Hepatocyte (in vitro differentiated cells): ENCODE measurements around the gene SRP14. TPM values are rescaled to one million over a fixed set of nuclear protein-coding genes. Genes with fewer than 3 reads are reported as not detected.

Experiments used
- DNase-seq: peaks from one replicate; pipeline ENCODE4 v3.0.0-alpha.2; 2016; ENCODE audit warnings: low spot score
- H2AFZ ChIP-seq: fragments of 200-600 bp; sonication (generic); 2 replicates; pipeline ENCODE4 v1.6.0; 2016; ENCODE audit warnings: antibody characterized with exemption, mild to moderate bottlenecking
- H3K27ac ChIP-seq: fragments of 200-600 bp; sonication (generic); 2 replicates; pipeline ENCODE4 v1.5.1; 2016; ENCODE audit warnings: mild to moderate bottlenecking
- H3K27me3 ChIP-seq: fragments of 200-600 bp; sonication (generic); 2 replicates; pipeline ENCODE4 v1.6.1; 2016
- H3K36me3 ChIP-seq: fragments of 200-600 bp; sonication (generic); replicated peaks from 2 replicates; pipeline ENCODE4 v1.5.1; 2016; ENCODE audit warnings: low read depth; ENCODE audit not compliant: insufficient read depth
- H3K4me1 ChIP-seq: fragments of 200-600 bp; sonication (generic); 2 replicates; pipeline ENCODE4 v1.5.1; 2016; ENCODE audit warnings: mild to moderate bottlenecking, moderate library complexity; ENCODE audit not compliant: insufficient read depth
- H3K4me2 ChIP-seq: fragments of 200-600 bp; sonication (generic); 2 replicates; pipeline ENCODE4 v1.6.0; 2016
- H3K4me3 ChIP-seq: fragments of 200-600 bp; sonication (generic); 2 replicates; pipeline ENCODE4 v1.5.1; 2016; ENCODE audit warnings: mild to moderate bottlenecking
- H3K79me2 ChIP-seq: fragments of 200-600 bp; sonication (generic); 2 replicates; pipeline ENCODE4 v1.6.0; 2017; ENCODE audit warnings: mild to moderate bottlenecking
- H3K9me2 ChIP-seq: fragments of 200-600 bp; sonication (generic); replicated peaks from 2 replicates; pipeline ENCODE4 v1.6.0; 2017; ENCODE audit warnings: mild to moderate bottlenecking; ENCODE audit not compliant: insufficient read depth
- H3K9me3 ChIP-seq: fragments of 200-600 bp; sonication (generic); 2 replicates; pipeline ENCODE4 v1.5.1; 2016; ENCODE audit warnings: low read depth, mild to moderate bottlenecking
- H4K20me1 ChIP-seq: fragments of 200-600 bp; sonication (generic); 2 replicates; pipeline ENCODE4 v1.6.0; 2016; ENCODE audit warnings: mild to moderate bottlenecking; ENCODE audit not compliant: insufficient read depth, poor library complexity, severe bottlenecking
- EZH2 ChIP-seq: fragments of 200-600 bp; sonication (generic); IDR thresholded peaks from 2 replicates; pipeline ENCODE4 v1.6.1; 2016; ENCODE audit warnings: antibody characterized with exemption, mild to moderate bottlenecking, borderline replicate concordance
- EZH2phosphoT487 ChIP-seq: fragments of 200-600 bp; sonication (generic); IDR thresholded peaks from one replicate; pipeline ENCODE4 v1.6.1; 2018; ENCODE audit warnings: antibody characterized with exemption, mild to moderate bottlenecking, low read depth, moderate library complexity; ENCODE audit not compliant: unreplicated experiment, severe bottlenecking
- WGBS: methylation state at CpG from one replicate; pipeline ENCODE4 v1.1.6; 2016; ENCODE audit warnings: low lambda C conversion rate; ENCODE audit errors: missing lambda C conversion rate; 5-methylcytosine and 5-hydroxymethylcytosine counted together
- polyA plus RNA-seq: library from polyadenylated mRNA; unstranded; fragments of >200 nt; fragmentation: Nextera tagmentation; extraction: Ambion mirVana; gene quantifications from 2 replicates; pipeline ENCODE4 v1.2.1, GENCODE V29; 2016
- total RNA-seq: library from RNA; depleted of rRNA; stranded (reverse); fragments of >200 nt; gene quantifications from 2 replicates; pipeline ENCODE4 v1.2.3, GENCODE V29; 2014
- TF ChIP-seq, protein P1 (sequence below): fragments of 200-600 bp; sonication (generic); IDR thresholded peaks from 2 replicates; pipeline ENCODE4 v1.5.1; 2016; ENCODE audit warnings: antibody characterized with exemption, mild to moderate bottlenecking; ENCODE audit not compliant: poor library complexity

Gene SRP14
- total and polyA plus RNA-seq, 2 experiments from 2014 or later, result 219 to 827 TPM

DNA sequence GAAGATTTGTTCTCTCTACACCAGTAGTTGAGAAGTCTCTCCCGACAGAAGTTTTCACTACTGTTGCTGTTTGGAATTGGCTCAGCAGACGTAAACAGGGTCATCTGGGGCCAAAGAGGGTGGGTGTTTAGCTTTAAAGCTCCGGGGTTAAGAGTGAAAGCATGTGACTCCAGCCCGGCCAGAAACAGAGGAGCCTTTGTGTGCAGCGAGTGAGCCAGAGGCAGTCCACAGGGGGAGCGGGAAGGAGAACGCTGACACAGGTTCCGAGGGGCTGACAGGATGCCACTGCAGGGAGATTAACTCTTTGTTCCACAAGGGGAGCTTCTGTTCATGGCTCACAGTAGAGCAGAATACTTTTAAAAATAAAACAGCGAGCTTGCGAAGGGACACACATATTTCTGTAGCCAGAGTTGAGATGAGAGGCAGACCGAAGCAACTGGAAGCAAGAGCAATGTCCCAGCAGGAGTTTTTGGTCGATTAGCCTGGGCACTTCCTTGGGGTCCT is 42.8 kb upstream of the SRP14 start:
- Histone ChIP-seq H3K4me3 (no peak overlapping the region), H3K27ac (peak overlapping the region; percentile 67), H3K36me3 (no peaks in the 10 kb centered on the region), H3K27me3 (no peaks in the 10 kb centered on the region), H3K4me1 (peaks cover 53% of the 10 kb centered on the region), H2AFZ (peak overlapping the region; percentile 2), H3K4me2 (peak overlapping the region; percentile 65), H3K79me2 (no peaks in the 10 kb centered on the region), H4K20me1 (no peaks in the 10 kb centered on the region), H3K9me3 (no peaks in the 10 kb centered on the region), H3K9me2 (no peaks in the 10 kb centered on the region)
- TF ChIP-seq, protein P1, sequence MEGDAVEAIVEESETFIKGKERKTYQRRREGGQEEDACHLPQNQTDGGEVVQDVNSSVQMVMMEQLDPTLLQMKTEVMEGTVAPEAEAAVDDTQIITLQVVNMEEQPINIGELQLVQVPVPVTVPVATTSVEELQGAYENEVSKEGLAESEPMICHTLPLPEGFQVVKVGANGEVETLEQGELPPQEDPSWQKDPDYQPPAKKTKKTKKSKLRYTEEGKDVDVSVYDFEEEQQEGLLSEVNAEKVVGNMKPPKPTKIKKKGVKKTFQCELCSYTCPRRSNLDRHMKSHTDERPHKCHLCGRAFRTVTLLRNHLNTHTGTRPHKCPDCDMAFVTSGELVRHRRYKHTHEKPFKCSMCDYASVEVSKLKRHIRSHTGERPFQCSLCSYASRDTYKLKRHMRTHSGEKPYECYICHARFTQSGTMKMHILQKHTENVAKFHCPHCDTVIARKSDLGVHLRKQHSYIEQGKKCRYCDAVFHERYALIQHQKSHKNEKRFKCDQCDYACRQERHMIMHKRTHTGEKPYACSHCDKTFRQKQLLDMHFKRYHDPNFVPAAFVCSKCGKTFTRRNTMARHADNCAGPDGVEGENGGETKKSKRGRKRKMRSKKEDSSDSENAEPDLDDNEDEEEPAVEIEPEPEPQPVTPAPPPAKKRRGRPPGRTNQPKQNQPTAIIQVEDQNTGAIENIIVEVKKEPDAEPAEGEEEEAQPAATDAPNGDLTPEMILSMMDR, result no peak
- no peak for TF ChIP-seq EZH2
- no peak for TF ChIP-seq EZH2phosphoT487
- peak; percentile 89 for DNase-seq
- 6% methylated on average over 12 of the region's 12 CpGs for WGBS

DNA sequence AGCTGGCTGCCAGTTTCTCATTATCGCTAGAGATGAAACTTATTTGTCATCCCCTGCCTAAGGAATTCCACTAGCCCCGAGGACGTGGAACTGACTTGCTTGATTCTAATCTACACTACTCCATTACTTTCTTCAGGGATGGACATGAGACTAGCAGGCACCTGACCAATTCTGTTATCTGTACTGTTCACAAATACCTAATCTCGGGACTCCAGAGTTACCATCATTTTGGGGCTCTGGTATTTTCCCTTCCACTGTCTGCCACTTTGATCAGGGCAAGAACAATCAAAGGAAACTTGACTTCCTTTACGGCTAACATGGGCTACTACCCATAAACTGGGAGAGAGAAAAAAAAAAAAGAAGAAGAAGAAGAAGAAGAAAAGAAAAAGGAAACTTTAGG is 41.9 kb upstream of the SRP14 start:
- H3K9me2 ChIP-seq, result no peaks in the 10 kb centered on the region
- H3K9me3 ChIP-seq, result no peaks in the 10 kb centered on the region
- H3K4me1 ChIP-seq, result peaks cover 47% of the 10 kb centered on the region
- TF ChIP-seq EZH2 (no peak), EZH2phosphoT487 (no peak)
- TF ChIP-seq, protein P1, result no peak
- H3K27me3 ChIP-seq, result no peaks in the 10 kb centered on the region
- 46% methylated on average over 5 of the region's 5 CpGs for WGBS
- no peaks in the 10 kb centered on the region for H3K79me2 ChIP-seq
- no peak overlapping the region for H3K4me3 ChIP-seq
- H2AFZ ChIP-seq, result no peak overlapping the region
- H3K36me3 ChIP-seq, result no peaks in the 10 kb centered on the region
- H4K20me1 ChIP-seq, result no peaks in the 10 kb centered on the region
- peak overlapping the region; percentile 65 for H3K4me2 ChIP-seq
- no peak for DNase-seq
- H3K27ac ChIP-seq, result peak overlapping the region; percentile 67

DNA sequence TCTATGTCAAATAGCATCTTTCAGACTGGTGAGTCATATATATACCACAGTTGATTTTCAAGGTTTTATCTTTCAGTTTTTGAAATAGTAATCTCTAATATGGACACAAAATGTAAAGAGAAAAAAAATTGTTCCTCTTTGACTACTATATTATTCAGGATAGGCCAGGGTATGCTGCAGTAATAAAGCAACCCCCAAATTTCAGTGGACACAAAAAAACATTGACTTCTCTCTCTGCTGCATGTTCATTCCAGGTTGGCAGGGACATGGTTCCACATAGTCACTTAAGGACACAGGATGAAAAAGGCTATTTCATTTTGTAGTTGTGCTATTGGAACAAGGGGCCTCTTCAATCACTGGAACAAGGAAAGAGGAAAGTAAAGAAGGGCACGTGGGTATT is 41.1 kb upstream of the SRP14 start:
- Histone ChIP-seq H3K9me2 (no peaks in the 10 kb centered on the region), H4K20me1 (no peaks in the 10 kb centered on the region), H3K79me2 (no peaks in the 10 kb centered on the region), H3K4me1 (peaks cover 39% of the 10 kb centered on the region), H2AFZ (no peak overlapping the region), H3K27ac (no peak overlapping the region), H3K9me3 (no peaks in the 10 kb centered on the region), H3K4me3 (no peak overlapping the region), H3K27me3 (no peaks in the 10 kb centered on the region), H3K36me3 (no peaks in the 10 kb centered on the region), H3K4me2 (no peak overlapping the region)
- TF ChIP-seq, protein P1, result no peak
- TF ChIP-seq EZH2 (no peak), EZH2phosphoT487 (no peak)
- WGBS, result 38% methylated on average over 1 of the region's 1 CpG
- no peak for DNase-seq

DNA sequence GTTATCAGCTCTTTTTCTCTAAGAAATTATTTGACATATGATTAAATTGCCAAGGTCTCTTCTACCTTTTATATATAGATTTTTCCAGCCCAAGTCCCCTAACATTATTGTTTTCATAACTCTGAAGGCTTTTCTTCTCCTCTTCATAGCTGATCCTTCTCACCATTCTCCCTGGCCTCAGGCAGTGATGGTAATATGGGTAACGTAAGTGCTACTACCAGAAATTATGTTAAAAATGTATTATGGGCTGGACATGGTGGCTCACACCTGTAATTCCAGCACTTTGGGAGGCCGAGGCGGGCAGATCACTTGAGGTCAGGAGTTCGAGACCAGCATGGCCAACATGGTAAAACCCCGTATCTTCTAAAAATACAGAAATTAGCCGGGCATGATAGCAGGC is 40.5 kb upstream of the SRP14 start:
- Histone ChIP-seq H3K4me2 (no peak overlapping the region), H4K20me1 (no peaks in the 10 kb centered on the region), H3K9me2 (no peaks in the 10 kb centered on the region), H2AFZ (no peak overlapping the region), H3K27ac (no peak overlapping the region), H3K36me3 (no peaks in the 10 kb centered on the region), H3K79me2 (no peaks in the 10 kb centered on the region), H3K4me1 (peaks cover 35% of the 10 kb centered on the region), H3K4me3 (no peak overlapping the region), H3K27me3 (no peaks in the 10 kb centered on the region), H3K9me3 (no peaks in the 10 kb centered on the region)
- WGBS, result 94% methylated on average over 6 of the region's 6 CpGs
- no peak for DNase-seq
- TF ChIP-seq EZH2 (no peak), EZH2phosphoT487 (no peak)
- TF ChIP-seq, protein P1, result no peak
